ENCODE results near the gene DAB1. TPM values are rescaled to one million over a fixed set of nuclear protein-coding genes. Genes with fewer than 3 reads are reported as not detected.

The DAB1 gene
- total RNA-seq, 1 experiment from 2014 or later: not detected

GRCh38 chr1:56973923-56974742 is 449.7 kb downstream of the DAB1 start:
- H3K9ac ChIP-seq (ENCODE audit: low read length): no peak overlapping the region
- no peaks in the 10 kb centered on the region for H3K79me2 ChIP-seq (ENCODE audit: insufficient read depth, low read length)
- BruUV-seq (replicated peaks): no TSS peak
- H3K9me3 ChIP-seq (ENCODE audit: control insufficient read depth in 1 of 2, insufficient read depth in 1 of 2, low read depth in 1 of 2, low read length in 2 of 2): no peaks in the 10 kb centered on the region; a peak in 1 of 4 replicates
- intact Hi-C loops (cut with micrococcal nuclease): no loop called here
- H3K27ac ChIP-seq (ENCODE audit: low read depth, low read length): no peak overlapping the region
- no peak overlapping the region for H3K4me3 ChIP-seq (replicated peaks in 1 of 2; ENCODE audit: low read depth in 1 of 2, low read length in 2 of 2)
- H3K9me2 ChIP-seq (ENCODE audit: insufficient read depth): no peaks in the 10 kb centered on the region
- no peak overlapping the region for H3K4me2 ChIP-seq (ENCODE audit: low read length)
- DNase-seq (ENCODE audit: low read depth, low spot score) (no peak), ATAC-seq (no peak)
- peaks cover 8% of the 10 kb centered on the region for H3K27me3 ChIP-seq (ENCODE audit: insufficient read depth, low read length)
- TF ChIP-seq EZH2 (IDR thresholded peaks at IDR 0.05) (no peak), ZNF274 (IDR thresholded peaks at IDR 0.05; ENCODE audit: low read depth, low read length) (no peak), ZFX (IDR thresholded peaks at IDR 0.05) (no peak)
- TF ChIP-seq, protein P1, sequence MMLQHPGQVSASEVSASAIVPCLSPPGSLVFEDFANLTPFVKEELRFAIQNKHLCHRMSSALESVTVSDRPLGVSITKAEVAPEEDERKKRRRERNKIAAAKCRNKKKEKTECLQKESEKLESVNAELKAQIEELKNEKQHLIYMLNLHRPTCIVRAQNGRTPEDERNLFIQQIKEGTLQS (IDR thresholded peaks at IDR 0.05): no peak
- CTCF ChIA-PET: no interaction called here
- POLR2A ChIA-PET: no interaction called here
- H2AFZ ChIP-seq (ENCODE audit: low read depth, low read length, poor library complexity, severe bottlenecking): no peak overlapping the region
- RAD21 ChIA-PET (ENCODE audit: low non-redundant PET in 1 of 2, low total read pairs in 2 of 2, uncharacterized antibody in 2 of 2, unreplicated experiment in 2 of 2): no interaction called here
- no peaks in the 10 kb centered on the region for H3K4me1 ChIP-seq (ENCODE audit: control insufficient read depth in 1 of 2, insufficient read depth in 2 of 2, low read length in 2 of 2)
- no peaks in the 10 kb centered on the region for H4K20me1 ChIP-seq (ENCODE audit: insufficient read depth)
- H3K36me3 ChIP-seq (ENCODE audit: control insufficient read depth in 1 of 2, insufficient read depth in 2 of 2, low read length in 2 of 2): no peaks in the 10 kb centered on the region

DNA sequence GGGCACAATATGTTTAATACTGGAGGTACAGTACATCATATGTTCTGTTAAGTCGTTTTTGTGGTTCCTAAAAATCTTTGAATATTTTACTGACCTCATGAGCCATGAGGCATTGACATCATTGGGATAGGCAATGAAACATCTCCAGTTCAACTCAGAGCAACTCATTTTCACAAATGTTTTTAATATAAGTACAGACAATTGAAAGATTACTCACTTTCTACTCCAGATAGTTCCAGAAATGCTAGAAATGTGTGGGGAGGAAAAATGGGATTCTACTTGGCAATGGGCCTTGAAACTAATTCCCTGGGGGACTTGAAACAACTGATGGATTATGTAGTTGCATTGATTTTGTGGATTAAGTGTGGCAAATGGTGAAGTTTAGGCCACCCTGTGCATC is 450.9 kb downstream of the DAB1 start:
- no TSS peak for BruUV-seq (replicated peaks)
- TF ChIP-seq JUND (IDR thresholded peaks at IDR 0.05) (no peak), TCF7L2 (IDR thresholded peaks at IDR 0.05; ENCODE audit: borderline replicate concordance, extremely low read depth, insufficient read depth, insufficient read length) (no peak), ZNF274 (IDR thresholded peaks at IDR 0.05; ENCODE audit: low read depth, low read length) (no peak), ZFX (IDR thresholded peaks at IDR 0.05) (no peak), EGR1 (IDR thresholded peaks at IDR 0.05; ENCODE audit: low read depth) (no peak), EZH2phosphoT487 (IDR thresholded peaks at IDR 0.05; ENCODE audit: borderline replicate concordance) (no peak), SIN3A (IDR thresholded peaks at IDR 0.05; ENCODE audit: low read depth) (no peak)

More for the DNA sequence above, 450.9 kb downstream of the DAB1 start:
- no peak overlapping the region for H3K27ac ChIP-seq (ENCODE audit: low read depth, low read length)
- no peak overlapping the region for H3K4me3 ChIP-seq (replicated peaks in 1 of 2; ENCODE audit: low read depth in 1 of 2, low read length in 2 of 2)
- no peaks in the 10 kb centered on the region for H4K20me1 ChIP-seq (ENCODE audit: insufficient read depth)
- ATAC-seq (no peak), DNase-seq (ENCODE audit: low read depth, low spot score) (no peak)
- no peaks in the 10 kb centered on the region for H3K9me2 ChIP-seq (ENCODE audit: insufficient read depth)
- H3K27me3 ChIP-seq (ENCODE audit: insufficient read depth, low read length): peaks cover 8% of the 10 kb centered on the region; the same call in 1 of the 2 replicates
- no peak overlapping the region for H3K9ac ChIP-seq (ENCODE audit: low read length)
- H2AFZ ChIP-seq (ENCODE audit: low read depth, low read length, poor library complexity, severe bottlenecking): no peak overlapping the region
- ChIA-PET POLR2A (no interaction called here), CTCF (no interaction called here), RAD21 (ENCODE audit: low non-redundant PET in 1 of 2, low total read pairs in 2 of 2, uncharacterized antibody in 2 of 2, unreplicated experiment in 2 of 2) (no interaction called here)
- no peaks in the 10 kb centered on the region for H3K79me2 ChIP-seq (ENCODE audit: insufficient read depth, low read length)
- intact Hi-C loops (cut with micrococcal nuclease): no loop called here
- no peaks in the 10 kb centered on the region; a peak in 1 of 4 replicates for H3K9me3 ChIP-seq (ENCODE audit: control insufficient read depth in 1 of 2, insufficient read depth in 1 of 2, low read depth in 1 of 2, low read length in 2 of 2)
- no peaks in the 10 kb centered on the region for H3K4me1 ChIP-seq (ENCODE audit: control insufficient read depth in 1 of 2, insufficient read depth in 2 of 2, low read length in 2 of 2)
- no peak overlapping the region for H3K4me2 ChIP-seq (ENCODE audit: low read length)
- H3K36me3 ChIP-seq (ENCODE audit: control insufficient read depth in 1 of 2, insufficient read depth in 2 of 2, low read length in 2 of 2): no peaks in the 10 kb centered on the region

All from HCT116 (cell line).